HG02623 (cell line): Measurements from ENCODE around the gene LECT2.

Source experiments
- ATAC-seq: cut with Tn5 transposase; IDR thresholded peaks from one replicate; pipeline ENCODE4 v1.9.1; 2021; ENCODE audit warnings: moderate library complexity; ENCODE audit not compliant: unreplicated experiment

The LECT2 gene

DNA sequence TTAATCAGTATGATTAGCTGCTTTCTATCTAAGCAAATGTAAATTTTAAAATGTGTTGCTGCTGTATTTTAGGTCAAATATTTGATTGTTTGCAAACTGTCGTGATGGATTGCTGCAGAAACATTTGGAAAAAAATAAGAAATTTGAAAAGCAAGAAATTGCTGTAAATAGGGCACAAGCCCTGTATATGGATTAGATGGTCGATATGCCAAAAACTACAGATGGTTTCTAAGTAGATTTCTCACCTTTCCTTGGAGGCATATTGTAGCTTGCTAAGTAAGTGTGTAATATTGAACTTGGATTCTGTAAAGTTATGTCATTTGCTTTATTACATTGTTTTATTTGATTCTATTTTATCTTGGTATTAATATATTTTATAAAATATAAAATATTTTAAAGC lies 13.1 kb downstream of the LECT2 start:
- no peak for ATAC-seq

DNA sequence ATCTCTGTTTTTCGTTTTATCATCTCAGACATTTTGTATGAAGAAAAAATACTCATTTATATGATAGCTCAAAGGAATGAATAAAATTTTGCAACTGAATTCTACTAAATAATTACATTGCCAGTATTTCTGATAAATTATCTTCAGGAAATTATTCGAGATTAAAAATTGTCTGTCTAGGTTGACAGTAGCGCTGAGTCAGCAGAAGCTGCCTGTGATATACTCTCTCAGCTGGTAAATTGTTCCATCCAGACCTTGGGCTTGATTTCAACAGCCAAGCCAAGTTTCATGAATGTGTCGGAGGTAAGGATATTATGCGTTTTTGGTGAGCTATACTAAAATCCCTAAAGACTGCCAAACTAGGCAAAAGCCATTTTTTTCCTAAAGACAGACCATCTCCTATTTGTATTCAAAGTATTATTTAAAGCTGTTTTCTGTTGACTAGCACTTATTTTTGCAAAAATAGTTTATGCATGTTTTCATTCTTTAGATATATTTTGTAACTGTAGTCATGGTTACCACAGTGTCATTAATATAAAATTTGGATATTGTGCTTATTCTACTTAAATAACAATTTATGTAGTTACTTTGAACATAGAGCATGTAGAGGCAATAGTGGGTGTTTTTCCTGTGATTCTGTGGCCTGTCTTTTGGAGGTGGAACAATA lies 17.4 kb downstream of the LECT2 start:
- no peak for ATAC-seq

DNA sequence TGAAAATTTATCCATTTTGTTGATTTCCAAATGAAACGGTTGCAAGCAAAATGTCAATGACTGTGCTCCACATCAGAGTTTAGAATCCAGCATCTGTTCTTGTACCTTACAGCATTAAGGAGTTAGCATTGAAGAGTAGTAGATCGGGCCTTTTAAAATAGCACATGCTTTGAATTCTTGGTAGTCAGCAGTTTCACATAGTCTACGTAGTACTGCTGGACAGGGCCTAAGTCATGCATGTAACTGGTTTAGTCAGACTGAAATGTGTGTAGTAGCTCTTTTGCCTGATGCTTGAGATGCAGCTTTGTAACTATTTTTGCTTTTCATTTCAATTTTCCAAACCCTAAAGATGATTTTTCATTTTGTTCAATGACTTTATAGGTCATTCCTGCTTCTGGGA lies 19.8 kb downstream of the LECT2 start:
- no peak for ATAC-seq

DNA sequence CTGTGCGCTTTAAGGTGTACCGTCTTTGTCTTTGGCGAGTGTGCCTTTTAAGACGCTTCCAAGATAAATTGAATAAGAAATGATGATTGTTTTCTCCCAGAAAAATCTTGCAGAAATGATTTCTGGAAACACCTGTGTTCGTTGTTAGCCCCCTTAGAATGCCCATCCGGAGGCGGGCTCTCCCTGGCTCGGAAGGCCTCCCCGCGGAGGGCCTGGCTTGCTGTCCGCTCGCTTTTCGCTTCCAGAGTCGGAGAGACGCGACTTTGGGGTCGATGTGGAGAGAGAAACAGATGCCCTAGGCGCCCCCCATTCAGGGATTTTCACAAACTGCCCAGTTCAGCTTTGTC lies 23.9 kb downstream of the LECT2 start:
- no peak for ATAC-seq

DNA sequence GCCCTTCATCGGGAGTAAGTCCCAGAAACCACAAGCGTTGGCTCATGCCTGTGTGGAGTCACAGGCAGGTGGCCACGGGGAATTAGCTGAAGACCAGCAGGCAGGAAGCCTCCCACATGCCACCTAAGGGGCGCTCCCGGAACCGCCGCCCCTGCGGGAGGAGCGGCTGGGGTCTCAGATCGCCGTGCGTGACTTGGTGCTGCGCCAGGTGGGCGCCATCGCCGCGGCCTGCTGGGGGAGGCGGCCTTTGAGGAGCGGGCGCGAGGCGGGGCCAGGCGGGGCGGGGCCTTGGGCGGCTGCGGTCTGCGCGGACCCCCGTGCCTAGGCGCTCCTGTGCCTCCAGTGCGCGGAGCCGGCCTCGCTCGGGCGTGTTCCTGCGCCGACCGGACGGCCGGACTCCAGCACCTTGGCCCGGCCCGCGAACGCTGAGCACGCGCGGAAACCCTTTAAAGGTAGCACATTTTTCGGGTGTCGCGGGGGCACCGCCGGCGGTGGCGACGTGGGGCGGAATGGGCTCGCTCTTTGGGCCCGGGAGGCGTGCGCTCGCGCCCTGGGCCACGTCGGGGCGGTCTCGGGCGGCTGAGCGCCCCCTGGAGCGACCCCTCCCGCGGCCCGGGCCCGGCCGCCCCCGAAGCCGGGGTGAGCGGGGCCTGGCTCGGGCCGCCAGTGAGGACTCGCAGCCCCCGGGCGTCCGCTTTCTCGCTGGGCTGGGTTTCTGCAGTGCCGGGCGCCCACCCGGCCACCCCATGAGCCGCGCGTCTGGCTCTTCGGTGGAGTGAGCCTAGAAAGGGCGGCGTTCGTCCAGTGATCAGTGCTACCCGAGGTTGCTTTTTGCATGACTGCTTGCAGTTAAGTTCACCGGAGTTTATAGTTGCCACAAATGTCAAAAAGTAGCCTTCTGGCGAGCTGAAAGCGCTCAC lies 24.5 kb downstream of the LECT2 start:
- no peak for ATAC-seq

DNA sequence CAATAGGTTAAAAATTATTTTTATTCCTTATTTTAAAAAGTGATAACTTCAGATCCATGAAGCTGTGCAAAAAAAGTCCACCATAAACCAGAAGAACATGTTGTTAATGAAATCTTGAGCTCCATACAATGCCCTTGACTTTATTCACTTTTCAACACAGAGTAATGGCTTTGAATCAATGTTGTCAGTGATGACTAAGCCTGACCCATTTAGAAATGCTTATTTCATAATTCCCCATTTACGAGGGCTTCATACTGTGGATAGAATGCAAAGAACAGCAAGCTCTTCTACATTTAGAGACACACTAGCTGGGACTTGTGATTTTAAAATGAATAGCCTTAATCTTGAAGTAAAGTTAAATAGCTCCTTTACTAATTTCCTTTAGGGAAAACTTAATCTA lies 33.4 kb downstream of the LECT2 start:
- ATAC-seq, result no peak

DNA sequence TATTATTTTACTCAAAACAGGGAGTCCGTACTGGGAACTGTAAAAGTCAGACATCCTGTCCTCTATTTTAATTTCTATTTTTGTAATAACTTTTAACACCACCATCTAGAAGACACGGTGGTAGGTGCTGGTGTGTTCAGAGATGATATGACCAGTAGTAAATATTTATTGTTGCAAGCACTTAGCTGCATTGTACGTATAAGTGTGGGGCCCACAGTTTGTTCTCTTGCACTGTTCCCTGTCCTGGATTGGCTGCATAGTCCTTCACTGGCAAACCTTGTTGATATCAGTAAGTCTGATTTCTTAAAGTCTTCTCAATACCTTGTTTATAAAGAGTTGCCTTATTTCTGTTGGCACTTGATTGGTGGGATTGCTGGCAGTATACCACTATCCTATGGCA lies 34.6 kb downstream of the LECT2 start:
- no peak for ATAC-seq

DNA sequence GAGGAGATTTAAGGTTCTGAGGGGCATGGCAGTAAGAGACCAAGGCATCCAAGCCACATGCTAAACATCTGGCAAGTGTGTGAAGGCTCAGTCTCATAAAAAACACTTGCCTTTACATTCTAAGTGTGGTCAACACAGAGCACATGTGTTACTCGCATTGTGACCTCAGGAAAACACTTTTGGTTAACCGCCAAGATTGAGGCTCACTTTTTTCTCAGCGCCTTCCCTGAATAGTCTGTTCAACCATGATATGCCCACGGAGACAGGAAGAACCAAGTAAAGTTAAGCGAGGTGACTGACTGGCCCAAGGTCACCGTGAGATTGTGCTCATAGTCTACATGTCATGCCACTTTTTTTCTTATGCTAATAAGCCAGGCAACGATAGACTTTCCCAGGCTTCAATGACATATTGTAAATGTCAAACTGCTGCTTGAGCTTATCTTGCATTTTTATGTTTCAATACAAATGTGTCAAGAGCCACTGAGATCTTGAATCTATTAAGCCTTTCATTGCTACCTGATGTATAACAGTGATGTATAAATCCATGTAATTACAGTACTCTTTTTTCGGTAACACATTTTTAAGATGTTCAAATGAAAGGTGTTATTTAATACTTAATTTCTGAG lies 38.0 kb downstream of the LECT2 start:
- ATAC-seq, result no peak

DNA sequence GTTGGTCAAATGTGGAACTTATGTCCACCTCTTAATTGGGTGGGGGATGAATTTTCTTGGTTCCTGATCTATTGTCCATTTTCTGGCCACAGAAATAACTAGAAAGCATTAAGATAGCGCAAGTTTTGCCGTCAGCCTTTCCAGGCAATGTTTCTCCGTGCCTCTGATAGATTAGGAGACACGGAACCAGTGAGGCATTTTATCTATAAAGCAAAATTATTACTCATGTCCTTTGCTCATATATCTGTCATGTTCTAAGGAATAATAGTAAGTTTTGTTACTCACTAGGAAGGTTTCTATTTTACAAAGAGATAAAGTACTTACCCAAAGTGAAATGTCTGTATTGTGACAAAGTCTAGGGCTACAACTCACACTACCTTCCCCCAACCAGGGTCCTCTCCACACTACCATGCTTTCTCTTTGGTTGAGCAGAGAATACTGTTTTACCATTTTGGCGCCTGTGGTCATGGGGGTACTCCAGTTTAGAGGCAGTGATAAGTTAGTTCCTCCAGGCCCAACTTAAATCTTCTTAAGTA lies 39.2 kb downstream of the LECT2 start:
- ATAC-seq, result no peak

DNA sequence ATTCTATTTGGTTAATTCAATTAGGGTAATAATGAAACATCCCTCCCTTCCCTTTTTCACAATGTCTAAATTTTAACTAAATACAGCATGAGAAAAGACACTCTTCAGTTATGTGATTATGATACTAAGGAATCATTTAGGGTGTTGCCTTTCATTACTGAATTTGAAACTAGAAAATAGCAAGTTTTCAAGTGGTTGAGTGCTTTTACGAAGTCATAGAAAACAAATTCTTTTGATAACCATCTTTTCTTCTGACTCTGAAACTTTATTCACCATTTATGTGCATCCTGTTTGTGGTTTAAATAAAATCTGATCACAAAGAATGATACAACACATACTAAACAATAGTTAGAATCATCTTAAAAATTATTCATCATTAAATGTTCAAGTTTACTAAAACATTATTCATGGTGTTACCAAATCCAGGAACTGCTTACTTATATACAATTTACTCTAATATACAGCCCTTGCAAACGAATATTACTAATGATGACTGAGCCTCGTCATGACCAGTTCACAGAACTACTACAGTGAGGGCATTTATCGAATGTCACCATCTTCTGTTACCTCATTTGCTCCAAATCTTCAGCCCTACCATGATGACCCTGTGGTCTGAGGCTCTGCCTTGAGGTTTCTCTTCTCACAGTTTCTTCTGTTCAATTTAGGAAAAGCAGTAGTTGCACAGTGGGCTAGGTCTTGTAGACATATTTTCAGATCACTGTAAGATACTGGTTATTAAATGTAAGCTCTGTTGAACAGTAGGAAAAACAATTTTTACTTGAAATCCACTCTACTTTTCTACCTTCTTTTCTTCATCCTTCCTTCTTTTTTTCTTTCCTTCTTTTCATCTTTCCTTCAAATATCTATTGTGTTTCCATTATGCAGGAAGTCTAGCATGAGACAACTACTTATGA lies 40.8 kb downstream of the LECT2 start:
- ATAC-seq, result no peak

DNA sequence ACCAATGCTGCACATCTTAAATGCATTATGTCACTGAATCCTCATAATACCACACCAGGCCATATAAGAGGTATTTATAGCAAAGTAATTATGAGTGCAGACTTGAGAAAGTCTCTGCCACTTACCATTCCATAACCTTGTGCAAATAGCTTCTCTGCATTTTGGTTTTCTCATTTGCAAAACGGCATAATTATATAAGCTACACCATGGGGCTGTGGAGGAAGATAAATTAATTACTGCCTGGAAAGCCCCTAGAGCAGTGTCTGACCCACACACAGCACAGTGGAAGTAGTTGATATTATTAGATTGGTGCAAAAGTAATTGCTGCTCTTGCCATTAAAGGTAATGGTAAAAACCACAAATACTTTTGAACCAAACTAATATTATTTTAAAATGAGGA lies 49.6 kb downstream of the LECT2 start:
- no peak for ATAC-seq

DNA sequence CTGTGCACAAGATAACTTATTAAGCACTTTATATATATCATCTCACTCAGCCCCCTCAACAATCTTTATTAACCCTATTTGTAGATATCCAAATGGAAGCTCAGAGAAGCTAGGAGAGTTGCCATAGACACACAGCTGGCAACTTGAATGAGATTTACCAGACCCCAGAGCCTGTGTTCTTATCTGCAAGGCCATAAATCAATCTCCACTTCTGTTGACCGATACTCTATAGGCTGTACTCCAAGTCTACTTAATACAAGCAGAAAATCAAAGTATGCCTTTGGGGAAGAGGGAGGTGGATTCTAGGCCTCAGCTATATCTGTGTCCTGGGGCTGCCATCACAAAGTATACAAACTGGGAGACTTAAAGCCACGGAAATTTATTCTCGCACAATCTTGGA lies 53.1 kb downstream of the LECT2 start:
- no peak for ATAC-seq

DNA sequence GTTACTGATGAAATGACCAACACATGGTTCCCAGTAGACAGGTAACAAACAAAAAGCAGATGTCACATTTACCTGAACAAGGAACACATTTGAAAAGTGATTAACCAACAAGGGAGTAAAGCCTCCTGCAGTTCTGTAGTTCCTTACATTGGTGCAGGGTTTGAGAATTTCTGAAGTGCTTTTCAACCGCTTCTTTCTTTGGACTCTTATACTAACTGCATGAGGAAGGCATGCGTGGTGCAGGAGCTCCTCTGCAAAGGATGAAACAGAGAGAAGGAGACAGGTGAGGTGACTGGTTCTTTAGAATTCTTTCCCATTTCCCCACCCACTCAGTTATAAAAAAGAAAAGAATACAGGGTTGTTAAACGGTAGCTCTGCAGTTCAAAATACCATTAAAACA lies 54.5 kb downstream of the LECT2 start:
- no peak for ATAC-seq

DNA sequence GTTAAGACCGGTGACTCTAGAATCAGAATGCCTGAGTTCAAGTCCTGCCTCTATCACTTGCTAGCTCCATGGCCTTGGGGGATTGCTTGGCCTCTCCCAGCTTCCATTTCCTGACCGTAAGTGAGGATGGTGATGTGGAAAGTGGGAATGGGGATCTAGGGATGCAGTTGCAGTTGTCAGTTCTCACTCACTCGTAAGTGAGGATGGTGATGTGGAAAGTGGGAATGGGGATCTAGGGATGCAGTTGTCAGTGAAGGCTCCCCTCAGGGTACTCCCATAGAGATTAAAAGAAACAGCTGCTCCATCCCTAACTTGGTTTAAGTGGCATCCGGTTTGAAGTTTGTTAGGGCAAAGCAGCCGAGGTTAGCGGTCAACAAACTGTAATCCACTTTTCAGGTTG lies 56.1 kb downstream of the LECT2 start:
- ATAC-seq, result no peak
